HG02885 (cell line): Measurements from ENCODE around the gene CAMK2B.

Source experiments
- ATAC-seq: cut with Tn5 transposase; IDR thresholded peaks from one replicate; pipeline ENCODE4 v1.9.1; 2021; ENCODE audit warnings: mild to moderate bottlenecking; ENCODE audit not compliant: unreplicated experiment, poor library complexity

Gene CAMK2B

GRCh38 chr7:44263326-44264082, 61.9 kb downstream of the CAMK2B start:
- no peak for ATAC-seq

DNA sequence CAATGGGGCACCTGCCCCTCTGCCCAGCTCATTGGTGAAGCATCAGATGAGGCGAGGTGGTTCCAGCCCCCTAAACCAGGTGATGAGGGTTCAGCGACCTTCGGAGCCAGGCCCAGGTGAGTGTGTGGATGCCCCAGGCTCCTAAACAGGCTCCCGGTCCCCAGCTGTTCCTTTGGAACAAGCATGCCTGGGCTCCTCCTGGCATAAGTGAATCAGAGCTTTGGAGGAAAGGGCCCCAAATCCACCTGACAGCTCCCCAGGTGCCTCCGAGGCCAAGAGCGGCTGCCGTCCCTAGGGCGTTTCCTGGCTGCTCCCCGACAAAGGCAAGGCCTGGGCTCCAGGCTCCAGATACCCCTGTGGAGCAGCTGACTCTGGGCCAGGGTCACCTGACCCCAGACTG, 63.4 kb downstream of the CAMK2B start:
- ATAC-seq, result no peak

DNA sequence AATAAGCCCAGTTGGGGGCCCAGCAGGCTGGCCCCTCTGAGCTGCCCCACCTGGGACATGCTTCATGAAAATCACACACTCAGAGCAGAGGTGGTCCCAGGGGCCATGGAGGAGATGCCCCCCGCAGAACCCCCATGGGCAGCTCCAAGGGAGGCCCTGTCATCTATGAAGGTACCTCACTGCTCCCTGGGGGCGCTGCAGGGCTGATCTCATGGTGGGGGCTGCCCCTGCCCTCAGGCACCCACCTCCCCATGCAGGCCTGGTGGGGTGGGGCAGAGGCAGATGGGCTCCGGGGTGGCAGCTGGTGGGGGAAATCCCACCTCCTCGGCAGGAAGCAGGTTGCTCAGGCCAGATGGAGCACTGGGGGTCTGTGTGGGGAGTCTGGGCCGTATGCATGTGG, 64.2 kb downstream of the CAMK2B start:
- no peak for ATAC-seq

GRCh38 chr7:44259547-44260457, 65.6 kb downstream of the CAMK2B start:
- ATAC-seq, result no peak

DNA sequence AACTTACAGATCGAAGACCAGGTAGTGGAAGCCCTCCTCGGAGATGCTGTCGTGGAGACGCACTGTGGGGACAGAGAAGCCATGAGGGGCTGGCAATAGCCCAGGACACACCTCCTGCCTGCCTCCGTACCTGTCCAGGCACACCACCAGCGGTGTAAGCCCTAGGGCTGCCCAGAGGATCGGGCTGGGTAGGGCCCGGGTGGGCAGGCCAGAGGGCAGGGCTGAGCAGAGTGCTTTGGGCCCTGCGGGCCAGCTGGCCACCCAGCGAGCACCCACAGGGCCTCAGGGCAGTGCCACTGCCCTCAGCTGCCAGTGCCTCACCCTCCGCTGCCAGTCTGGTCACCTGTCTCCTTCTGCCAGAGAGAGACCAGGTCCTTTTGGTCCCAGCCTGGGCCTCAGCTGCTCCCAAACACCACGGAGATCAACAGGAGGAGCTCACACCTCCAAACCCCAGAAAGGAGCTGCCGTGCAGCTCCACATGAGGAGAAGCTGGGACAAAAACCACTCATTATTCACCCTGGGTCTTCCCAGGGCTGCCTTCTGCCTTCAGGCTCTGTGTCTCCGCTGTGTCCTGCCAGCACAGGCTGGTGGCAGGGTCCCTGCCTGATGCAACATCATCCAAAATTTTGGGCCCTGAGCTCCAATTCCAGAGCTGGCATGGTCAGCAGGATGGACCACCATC, 66.4 kb downstream of the CAMK2B start:
- no peak for ATAC-seq

DNA sequence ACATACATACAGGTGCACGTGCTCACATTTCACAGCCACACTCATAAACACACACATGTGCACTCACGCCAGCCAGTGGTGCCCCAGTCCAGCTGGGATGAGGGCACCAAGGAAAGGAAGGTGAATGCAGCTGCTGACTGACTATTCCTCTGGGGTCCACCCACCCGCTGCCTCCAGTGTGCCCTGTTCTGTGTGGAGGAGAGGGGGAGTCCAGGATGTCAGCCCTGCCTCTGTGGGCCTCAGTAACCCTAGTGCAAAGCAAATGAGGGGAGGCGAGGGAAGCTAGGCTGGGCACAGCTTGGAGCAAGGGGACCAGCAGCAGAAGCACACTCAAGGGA, 67.0 kb downstream of the CAMK2B start:
- no peak for ATAC-seq

GRCh38 chr7:44257618-44258422, 67.6 kb downstream of the CAMK2B start:
- ATAC-seq, result peak; percentile 94

GRCh38 chr7:44257213-44257612, 68.2 kb downstream of the CAMK2B start:
- ATAC-seq, result no peak

GRCh38 chr7:44256459-44256858, 68.9 kb downstream of the CAMK2B start:
- ATAC-seq, result no peak

GRCh38 chr7:44251881-44252280, 73.5 kb downstream of the CAMK2B start:
- ATAC-seq, result no peak

DNA sequence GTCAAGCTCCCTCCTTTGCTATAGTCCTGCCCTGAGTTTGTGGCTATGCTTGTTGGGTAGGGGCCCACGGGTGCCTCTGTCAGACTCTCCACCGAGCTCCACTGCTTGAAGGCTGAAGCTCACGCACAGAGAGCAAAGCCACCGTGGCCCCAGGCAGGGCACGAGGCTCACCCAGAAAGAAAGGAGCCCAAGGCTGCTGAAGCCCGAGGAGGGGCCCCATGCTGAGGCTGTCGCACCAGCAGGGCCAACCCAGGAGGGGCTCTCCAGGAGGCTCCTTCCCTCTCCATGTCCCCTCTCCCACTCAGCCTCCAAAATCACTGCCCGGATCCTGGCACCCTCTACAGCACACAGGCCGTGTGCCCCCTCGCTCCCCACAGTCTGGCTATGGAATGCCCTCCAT, 74.1 kb downstream of the CAMK2B start:
- no peak for ATAC-seq

- no peak for ATAC-seq
Measured at GRCh38 chr7:44249639-44250234, 75.7 kb downstream of the CAMK2B start.

DNA sequence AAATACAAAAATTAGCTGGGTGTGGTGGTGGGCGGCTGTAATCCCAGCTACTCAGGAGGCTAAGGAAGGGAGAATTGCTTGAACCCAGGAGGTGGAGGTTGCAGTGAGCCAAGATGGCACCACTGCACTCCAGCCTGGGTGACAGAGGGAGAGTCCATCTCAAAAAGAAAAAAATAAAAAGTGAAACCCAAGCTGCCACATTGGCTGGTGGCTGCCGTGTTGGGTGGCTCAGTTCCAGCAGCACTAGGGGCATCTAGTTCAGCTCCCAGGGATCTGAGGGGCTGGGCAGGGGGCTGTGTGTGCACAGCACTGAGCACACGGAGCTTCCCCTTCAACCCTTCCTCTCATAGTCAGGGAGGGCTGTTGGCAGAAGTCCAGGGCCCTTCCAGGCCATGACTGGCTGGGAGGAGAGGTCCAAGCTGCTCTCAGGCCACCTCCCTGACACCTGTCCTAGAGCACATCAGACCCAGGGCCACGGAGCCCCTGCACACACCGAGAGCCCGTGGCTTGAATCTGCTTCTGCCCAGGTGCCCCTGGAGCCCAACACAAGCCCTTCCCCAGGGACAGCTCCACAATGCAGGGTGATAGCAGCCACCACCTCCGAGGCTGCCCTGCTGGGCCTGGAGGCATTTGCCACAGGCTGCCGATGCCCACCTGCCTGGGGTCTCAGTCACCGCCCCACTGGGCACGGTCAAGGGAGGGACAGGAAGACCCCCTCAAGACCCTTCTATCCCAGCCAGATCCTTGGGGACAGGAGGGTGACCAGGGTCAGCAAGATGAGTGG, 77.3 kb downstream of the CAMK2B start:
- ATAC-seq, result no peak

DNA sequence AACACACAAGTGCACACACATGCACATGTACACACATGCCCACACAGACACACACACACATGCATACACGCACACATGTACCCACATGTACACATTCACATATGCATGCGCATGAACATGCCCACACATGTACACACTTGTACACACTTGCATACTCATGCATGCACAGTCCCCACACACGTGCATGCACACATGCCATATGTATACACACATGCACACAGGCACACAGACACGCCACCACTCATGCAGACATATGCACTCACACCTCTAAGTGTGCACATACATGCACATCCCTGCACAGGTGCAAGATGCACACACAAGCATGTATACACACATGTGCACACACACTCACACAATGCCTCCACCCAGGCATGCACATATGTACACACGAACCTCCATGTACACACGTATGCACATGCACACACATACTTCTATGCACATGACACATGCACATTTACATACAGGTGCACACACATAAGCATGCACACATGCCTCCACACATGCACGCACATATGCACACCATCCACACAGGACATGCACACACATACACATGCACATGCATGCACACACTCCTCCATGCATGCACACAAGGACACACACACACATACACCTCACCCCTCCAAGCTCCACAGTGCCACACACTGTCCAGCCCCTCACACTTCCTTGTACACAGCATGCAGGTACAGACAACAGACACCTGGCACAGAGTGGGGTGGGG, 78.8 kb downstream of the CAMK2B start:
- ATAC-seq, result no peak

DNA sequence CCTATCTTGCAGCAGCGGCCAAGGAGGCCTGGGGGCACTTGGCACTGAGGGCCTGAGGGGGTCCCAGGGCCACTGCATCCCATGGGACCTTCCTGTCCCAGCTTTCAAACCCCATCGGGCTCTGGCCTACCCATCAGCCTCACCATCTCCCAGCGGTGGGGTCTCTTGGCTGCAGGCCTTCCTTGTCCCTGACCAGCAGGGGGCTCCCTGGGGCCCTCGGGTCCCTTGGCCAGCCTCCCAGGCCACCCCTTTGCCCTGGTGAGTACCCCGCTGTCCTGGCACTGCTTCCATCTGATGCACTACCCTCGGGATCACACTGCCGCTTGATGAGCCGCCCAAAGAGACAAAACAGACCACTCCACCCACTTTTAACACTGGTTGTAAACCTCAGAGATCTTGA, 81.1 kb downstream of the CAMK2B start:
- ATAC-seq, result no peak

DNA sequence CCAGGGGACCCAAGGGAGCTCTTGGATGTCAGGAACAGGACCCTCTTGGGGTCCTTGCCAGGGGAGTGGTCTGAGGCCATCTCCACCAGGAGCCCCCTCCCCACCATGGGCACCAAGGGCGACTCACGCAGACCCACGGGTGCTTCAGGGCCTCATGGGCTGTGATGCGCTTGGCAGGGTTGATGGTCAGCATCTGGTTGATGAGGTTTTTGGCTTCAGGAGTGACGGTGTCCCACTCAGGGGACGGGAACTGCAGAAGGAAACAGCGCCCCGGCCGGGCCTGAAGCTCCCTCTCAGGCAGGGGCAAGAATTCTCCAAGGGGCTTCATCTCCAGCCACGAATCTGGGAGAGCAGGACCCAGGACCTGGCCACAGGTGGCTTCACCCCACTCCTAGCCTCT, 83.3 kb downstream of the CAMK2B start:
- no peak for ATAC-seq

- no peak for ATAC-seq
Measured at GRCh38 chr7:44240983-44241510, 84.3 kb downstream of the CAMK2B start.

- no peak for ATAC-seq
Measured at GRCh38 chr7:44240376-44240775, 85.0 kb downstream of the CAMK2B start.
